ENCODE results near the gene PRAMEF33.
"Not testable (repeated sequence)": the region's sequence is repeated elsewhere in the genome, so short reads cannot be mapped to it uniquely, and the experiment has no call there.

- TF ChIP-seq CTCF (IDR thresholded peaks at IDR 0.05); POLR2AphosphoS5 (IDR thresholded peaks at IDR 0.05); POLR2A (IDR thresholded peaks at IDR 0.05); EP300 (IDR thresholded peaks at IDR 0.05; ENCODE audit: low read depth): not testable (repeated sequence)
Observed at GRCh38 chr1:13354475-13354874, 51.1 kb downstream of the PRAMEF33 start.

Measured in transverse colon (tissue), 4 donors.